H1 (cell line): ENCODE results near the gene TTC5. TPM values are rescaled to one million over a fixed set of nuclear protein-coding genes. Genes with fewer than 3 reads are reported as not detected.

ENCODE experiments used
- ASH2L ChIP-seq: fragments of 200-600, 300-600 bp; sonication (generic); IDR thresholded peaks from one replicate; pipeline ENCODE4 v1.7.1; 2017; ENCODE audit warnings: low read length
- BACH1 ChIP-seq: IDR thresholded peaks from 2 replicates; pipeline ENCODE4 v1.6.1; 2012; ENCODE audit warnings: low read length, improper control_type of control experiment
- CHD7 ChIP-seq: fragments of 300-600 bp; sonication (generic); IDR thresholded peaks from 2 replicates; pipeline ENCODE4 v1.7.1; 2012; ENCODE audit warnings: low read length, moderate library complexity, mild to moderate bottlenecking, inconsistent platforms; ENCODE audit not compliant: insufficient replicate concordance
- KDM4A ChIP-seq: IDR thresholded peaks from one replicate; pipeline ENCODE4 v1.7.1; 2012; ENCODE audit warnings: low read depth, mild to moderate bottlenecking, moderate library complexity, low read length, inconsistent platforms; ENCODE audit not compliant: severe bottlenecking
- KDM5A ChIP-seq: fragments of 200-600 bp; IDR thresholded peaks from 2 replicates; pipeline ENCODE4 v1.7.1; 2012; ENCODE audit warnings: mild to moderate bottlenecking, low read length, inconsistent platforms, mixed read lengths
- PHF8 ChIP-seq: fragments of 200-600 bp; sonication (generic); conservative IDR thresholded peaks from 2 replicates; pipeline ENCODE4 v1.7.1; 2012; ENCODE audit warnings: low read depth, mild to moderate bottlenecking, inconsistent platforms, low read length, moderate library complexity
- POLR2AphosphoS5 ChIP-seq: IDR thresholded peaks from 2 replicates; pipeline ENCODE4 v1.6.1; 2011; ENCODE audit warnings: low read depth, low read length
- SP4 ChIP-seq: IDR thresholded peaks from 2 replicates; pipeline ENCODE4 v1.6.1; 2012; ENCODE audit warnings: low read length, inconsistent platforms
- polyA plus RNA-seq, 7 experiments: library from polyadenylated mRNA; depleted of rRNA in 3 of 7; stranded (reverse) in 5 of 7; unstranded in 2 of 7; fragments of >200 nt in 5 of 7; fragments of 200-250 nt in 2 of 7; gene quantifications; 1 replicate in 5 of 7; 2 replicates in 1 of 7; 4 replicates in 1 of 7; pipeline versions ENCODE4 v1.2.1 to v1.2.3, GENCODE V29; 2011 to 2013; ENCODE audit warnings: missing spikeins in 2 of 7, mixed read lengths in 2 of 7
- total RNA-seq: library from RNA; stranded (reverse); fragmentation: NEBNext Ultra II Directional; extraction: Animal tissue kit (Norgen Biotek cat#: 25700); gene quantifications from 2 replicates; pipeline ENCODE4 v1.2.1, GENCODE V29; 2021

Gene TTC5
- total and polyA plus RNA-seq, 2 of the 8 experiments (the other 6 are each of a cell fraction or from before 2014, with no cell fraction given) = 9.1 to 18.0 TPM

- TF ChIP-seq CHD7 (no peak), SP4 (0 out of 2 replicates have a peak, but pooled peaks have one; percentile 26), KDM4A (peak; percentile 82), BACH1 (peak; percentile 87), ASH2L (peak; percentile 90), KDM5A (peak; percentile 55; the same call in 1 of the 2 replicates), POLR2AphosphoS5 (peak; percentile 100), PHF8 (peak; percentile 57)
Observed at GRCh38 chr14:20343092-20343861, 37.5 kb upstream of the TTC5 start, which contains the start of gene PARP2 (continued).
